Heart left ventricle (tissue), 13 donors: Measurements from ENCODE around the gene MORC2.

ENCODE experiments used
- CTCF ChIP-seq, 12 donors: fragments of 200-600 bp; sonication (generic) in 4 of 12; IDR thresholded peaks; one replicate each; pipeline versions ENCODE4 v1.5.0 to v1.8.0; 2018 to 2022; ENCODE audit warnings: antibody characterized with exemption in 12 of 12, mild to moderate bottlenecking in 5 of 12
- POLR2A ChIP-seq, 2 donors: fragments of 450-650 bp; IDR thresholded peaks; one replicate each; pipeline ENCODE4 v1.6.1; 2017; ENCODE audit warnings: antibody characterized with exemption in 2 of 2, mild to moderate bottlenecking in 2 of 2, moderate library complexity in 2 of 2
- donor health status: ischemic (EF 13 %, LVEDD 7.1; RV severe dilation, severe dysfunction).
- donor health status: DM: no; HTN: yes; CAD: no.
- donor health status: DM: no; HTN: no; CAD: no.
- donor health status: ischemic (EF 25% LVEDD 6.9; RV normal size, moderate dysfunction).
- donor health status: ischemic (EF 25% LVEDD 5.7; RV mildly dilated, moderate dysfunction).
- donor health status: ischemic (EF 35%, LVEDD 5.7; RV mildly dilated, moderate dysfunction).
- donor health status: nonischemic (EF 11% LVEDD 7.7; RV severe dilation, severe dysfunction).
- donor health status: DM: yes; HTN: yes; CAD: no.
- donor health status: PGD.
- donor health status: ischemic (EF 29% LVEDD 5.4; RV normal size, mild dysfunction).
- donor health status: nonischemic (EF 23%, LVEDD 6.1; RV moderate dilation, normal function).

DNA sequence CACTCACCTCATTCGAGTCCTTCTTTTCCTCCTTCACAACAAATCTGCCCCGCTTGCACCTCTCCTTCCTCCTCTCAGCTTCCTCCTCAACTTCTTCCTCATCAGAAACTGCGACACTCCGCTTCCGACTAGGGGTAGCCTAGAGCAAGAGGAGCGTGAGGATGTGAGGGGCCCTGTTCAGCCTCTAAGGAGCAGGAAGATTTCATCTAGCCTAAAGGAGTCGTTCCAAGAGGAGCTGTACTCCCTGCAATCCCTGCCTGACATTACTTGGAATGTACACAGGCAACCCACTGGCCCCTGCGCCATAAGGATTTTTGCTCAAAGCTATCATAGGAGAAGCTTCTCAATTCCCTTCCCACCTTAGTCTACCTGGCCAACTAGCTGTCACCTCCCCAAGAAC lies 34.5 kb downstream of the MORC2 start:
- TF ChIP-seq POLR2A (IDR thresholded peaks at IDR 0.05), result no peak
- no peak for TF ChIP-seq CTCF (IDR thresholded peaks at IDR 0.05)
